ENCODE results near the gene ZNF827. TPM values are rescaled to one million over a fixed set of nuclear protein-coding genes. Genes with fewer than 3 reads are reported as not detected.

Gene ZNF827
- total RNA-seq, 1 experiment from 2014 or later: 29.4 TPM

GRCh38 chr4:145870155-145871020, 68.2 kb downstream of the ZNF827 start:
- no peak overlapping the region for H2BK12ac ChIP-seq (ENCODE audit: insufficient read length, low read depth, low read length)
- WGBS (ENCODE audit: extremely low coverage, insufficient read length, low lambda C conversion rate): no CpG with 5 or more reads among the region's 9 CpGs
- no peak overlapping the region for H3K23ac ChIP-seq (ENCODE audit: insufficient read length, low read depth, low read length)
- no peak overlapping the region for H3K4me2 ChIP-seq (ENCODE audit: insufficient read depth, insufficient read length, low read length)
- H3K79me1 ChIP-seq (ENCODE audit: insufficient read depth, low read depth, low read length, poor library complexity, severe bottlenecking): peaks cover 5% of the 10 kb centered on the region
- TF ChIP-seq, protein P1, sequence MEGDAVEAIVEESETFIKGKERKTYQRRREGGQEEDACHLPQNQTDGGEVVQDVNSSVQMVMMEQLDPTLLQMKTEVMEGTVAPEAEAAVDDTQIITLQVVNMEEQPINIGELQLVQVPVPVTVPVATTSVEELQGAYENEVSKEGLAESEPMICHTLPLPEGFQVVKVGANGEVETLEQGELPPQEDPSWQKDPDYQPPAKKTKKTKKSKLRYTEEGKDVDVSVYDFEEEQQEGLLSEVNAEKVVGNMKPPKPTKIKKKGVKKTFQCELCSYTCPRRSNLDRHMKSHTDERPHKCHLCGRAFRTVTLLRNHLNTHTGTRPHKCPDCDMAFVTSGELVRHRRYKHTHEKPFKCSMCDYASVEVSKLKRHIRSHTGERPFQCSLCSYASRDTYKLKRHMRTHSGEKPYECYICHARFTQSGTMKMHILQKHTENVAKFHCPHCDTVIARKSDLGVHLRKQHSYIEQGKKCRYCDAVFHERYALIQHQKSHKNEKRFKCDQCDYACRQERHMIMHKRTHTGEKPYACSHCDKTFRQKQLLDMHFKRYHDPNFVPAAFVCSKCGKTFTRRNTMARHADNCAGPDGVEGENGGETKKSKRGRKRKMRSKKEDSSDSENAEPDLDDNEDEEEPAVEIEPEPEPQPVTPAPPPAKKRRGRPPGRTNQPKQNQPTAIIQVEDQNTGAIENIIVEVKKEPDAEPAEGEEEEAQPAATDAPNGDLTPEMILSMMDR (conservative IDR thresholded peaks at IDR 0.05): no peak
- H3K56ac ChIP-seq (ENCODE audit: insufficient read length, low read depth, low read length): no peak overlapping the region
- no peak overlapping the region for H4K8ac ChIP-seq (replicated peaks; ENCODE audit: insufficient read length, low read depth, low read length)
- no peaks in the 10 kb centered on the region for H3K27me3 ChIP-seq (ENCODE audit: insufficient read depth, low read length)
- no peaks in the 10 kb centered on the region for H3K23me2 ChIP-seq (ENCODE audit: insufficient read length, low read depth, low read length, poor library complexity, severe bottlenecking)
- H2BK5ac ChIP-seq (ENCODE audit: insufficient read length, low read length): no peak overlapping the region
- H3K79me2 ChIP-seq (ENCODE audit: insufficient read depth, low read length): 0 out of 2 replicates have a peak, but pooled peaks cover 2% of the 10 kb centered on the region
- no peaks in the 10 kb centered on the region for H3K9me3 ChIP-seq (ENCODE audit: control insufficient read depth, low read depth, low read length)
- no peak overlapping the region for H3K27ac ChIP-seq (ENCODE audit: insufficient read length, low read depth, low read length)
- H3K9ac ChIP-seq (ENCODE audit: extremely low read depth, insufficient read length, low read length): no peak overlapping the region
- H3K27me3 Mint-ChIP-seq (ENCODE audit: low read depth): no peaks in the 10 kb centered on the region
- H4K20me1 ChIP-seq (ENCODE audit: control insufficient read depth, insufficient read depth, insufficient read length): no peaks in the 10 kb centered on the region
- no peak overlapping the region for H3K14ac ChIP-seq (ENCODE audit: insufficient read depth, low read length)
- no peak for DNase-seq
- no peak overlapping the region for H2BK15ac ChIP-seq (ENCODE audit: low read depth, low read length)
- H3K4me1 Mint-ChIP-seq: peaks cover 10 to 16% of the 10 kb centered on the region in 2 experiments
- H3K4me1 ChIP-seq (ENCODE audit: insufficient read depth, low read length): peaks cover 3% of the 10 kb centered on the region; the same call in 1 of the 2 replicates
- H4K91ac ChIP-seq (ENCODE audit: insufficient read length, low read depth, low read length): no peak overlapping the region
- H2AK5ac ChIP-seq (ENCODE audit: insufficient read length, low read length): no peak overlapping the region
- no peak overlapping the region for H2BK20ac ChIP-seq (ENCODE audit: low read depth, low read length, poor library complexity, severe bottlenecking)
- peak overlapping the region in 1 of 3 experiments; percentile 86; a peak in 3 of 7 replicates for H3K27ac Mint-ChIP-seq
- no peaks in the 10 kb centered on the region for H3K9me3 Mint-ChIP-seq
- H2AFZ ChIP-seq (ENCODE audit: low read length): no peak overlapping the region
- no peak overlapping the region for H3K18ac ChIP-seq (ENCODE audit: insufficient read length, low read depth, low read length)
- H3K36me3 Mint-ChIP-seq (ENCODE audit: insufficient read depth in 1 of 3, low read depth in 3 of 3): peaks cover 14 to 46% (median 16%) of the 10 kb centered on the region in 3 experiments; a peak in 6 of 7 replicates
- no peak overlapping the region for H3T11ph ChIP-seq (ENCODE audit: low read length)
- no peak overlapping the region for H4K5ac ChIP-seq (ENCODE audit: insufficient read length, low read depth, low read length)
- no peak overlapping the region for H2BK120ac ChIP-seq (ENCODE audit: low read depth, low read length, poor library complexity, severe bottlenecking)
- no peak overlapping the region; a peak in 1 of 5 replicates for H3K4me3 Mint-ChIP-seq
- no peak overlapping the region for H3K4ac ChIP-seq (ENCODE audit: low read depth, low read length)

Measured in H9 (cell line).